PFSK-1 (cell line): Measurements from ENCODE around the gene SH3TC1.

Source experiments
- FOXP2 ChIP-seq: optimal IDR thresholded peaks from 2 replicates; pipeline ENCODE3; 2011; ENCODE audit warnings: borderline replicate concordance, control low read depth, inconsistent platforms; ENCODE audit not compliant: insufficient read depth; ENCODE audit errors: extremely low read length, extremely low read depth
- POLR2AphosphoS5 ChIP-seq: IDR thresholded peaks from 2 replicates; pipeline ENCODE4 v1.6.1; 2012; ENCODE audit warnings: low read depth, mild to moderate bottlenecking, control low read depth, low read length, moderate library complexity
- REST ChIP-seq, 2 experiments: IDR thresholded peaks; 2 replicates each; pipeline versions ENCODE4 v1.6.1 to v1.8.0; 2011 to 2012; ENCODE audit warnings: low read depth in 2 of 2, low read length in 2 of 2, control low read depth in 1 of 2, inconsistent platforms in 1 of 2, mild to moderate bottlenecking in 1 of 2, moderate library complexity in 1 of 2; ENCODE audit not compliant: insufficient read depth in 1 of 2
- SIN3A ChIP-seq: IDR thresholded peaks from 2 replicates; pipeline ENCODE4 v1.6.1; 2012; ENCODE audit warnings: mild to moderate bottlenecking, low read length, moderate library complexity, borderline replicate concordance; ENCODE audit not compliant: insufficient read depth
- TAF1 ChIP-seq: IDR thresholded peaks from 2 replicates; pipeline ENCODE4 v1.6.1; 2012; ENCODE audit warnings: low read length, control low read depth, borderline replicate concordance; ENCODE audit not compliant: insufficient read depth

GRCh38 chr4:8270912-8271815 lies 72.1 kb downstream of the SH3TC1 start:
- TF ChIP-seq POLR2AphosphoS5 (no peak), TAF1 (no peak), REST (IDR thresholded peaks at IDR 0.05; ENCODE audit: insufficient read depth in 1 of 2, low read depth in 2 of 2, low read length in 2 of 2) (no peak), SIN3A (no peak), FOXP2 (no peak)
